Measurements from ENCODE around the gene ITGAV. TPM values are rescaled to one million over a fixed set of nuclear protein-coding genes. Genes with fewer than 3 reads are reported as not detected.

ITGAV gene
- total and polyA plus RNA-seq, 2 of the 4 experiments (the other 2 are of a cell fraction): 45.8 to 181 TPM

DNA sequence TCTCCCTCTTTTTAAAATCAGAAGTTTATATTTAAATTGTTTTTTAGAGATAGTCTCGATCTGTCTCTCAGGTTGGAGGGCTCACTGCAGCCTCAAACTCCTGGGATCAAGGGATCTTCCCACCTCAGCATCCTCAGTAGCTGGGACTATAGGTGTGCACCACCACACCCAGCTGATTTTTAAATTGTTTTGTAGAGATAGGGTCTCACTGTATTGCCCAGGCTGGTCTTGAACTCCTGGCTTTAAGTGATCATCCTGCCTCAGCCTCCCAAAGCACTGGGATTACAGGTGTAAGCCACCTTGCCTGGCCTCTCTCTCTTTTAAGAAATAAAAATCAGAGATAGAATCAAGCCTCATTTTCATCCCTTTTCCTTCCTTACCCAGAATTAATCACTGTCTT is 126.1 kb downstream of the ITGAV start:
- BruUV-seq (replicated peaks): no TSS peak

More for the DNA sequence above, 126.1 kb downstream of the ITGAV start:
- H3K9me3 ChIP-seq (ENCODE audit: control insufficient read depth, insufficient read depth, low read length): no peaks in the 10 kb centered on the region
- no CpG with 5 or more reads among the region's 1 CpG for WGBS, 2 experiments (ENCODE audit: extremely low coverage in 2 of 2, insufficient read length in 1 of 2)
- intact Hi-C loops (cut with micrococcal nuclease): no loop called here
- H3K79me1 ChIP-seq (ENCODE audit: low read depth in 1 of 2, low read length in 2 of 2): no peaks in the 10 kb centered on the region; a peak in 1 of 4 replicates
- no peak overlapping the region for H2BK15ac ChIP-seq (ENCODE audit: low read depth, low read length)
- no peak overlapping the region for H2BK120ac ChIP-seq (ENCODE audit: low read depth, low read length)
- no peak for TF ChIP-seq NFE2L2 (IDR thresholded peaks at IDR 0.05; ENCODE audit: low read depth, low read length)
- TF ChIP-seq RAD21 (IDR thresholded peaks at IDR 0.05; ENCODE audit: low read length): no peak
- TF ChIP-seq USF2 (IDR thresholded peaks at IDR 0.05; ENCODE audit: low read depth, low read length): no peak
- TF ChIP-seq SMC3 (IDR thresholded peaks at IDR 0.05; ENCODE audit: low read depth, low read length): no peak
- no peak for TF ChIP-seq RCOR1 (IDR thresholded peaks at IDR 0.05; ENCODE audit: insufficient replicate concordance, low read length)
- TF ChIP-seq CHD1 (IDR thresholded peaks at IDR 0.05; ENCODE audit: low read depth, low read length): no peak
- TF ChIP-seq, protein P1, sequence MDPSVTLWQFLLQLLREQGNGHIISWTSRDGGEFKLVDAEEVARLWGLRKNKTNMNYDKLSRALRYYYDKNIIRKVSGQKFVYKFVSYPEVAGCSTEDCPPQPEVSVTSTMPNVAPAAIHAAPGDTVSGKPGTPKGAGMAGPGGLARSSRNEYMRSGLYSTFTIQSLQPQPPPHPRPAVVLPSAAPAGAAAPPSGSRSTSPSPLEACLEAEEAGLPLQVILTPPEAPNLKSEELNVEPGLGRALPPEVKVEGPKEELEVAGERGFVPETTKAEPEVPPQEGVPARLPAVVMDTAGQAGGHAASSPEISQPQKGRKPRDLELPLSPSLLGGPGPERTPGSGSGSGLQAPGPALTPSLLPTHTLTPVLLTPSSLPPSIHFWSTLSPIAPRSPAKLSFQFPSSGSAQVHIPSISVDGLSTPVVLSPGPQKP (IDR thresholded peaks at IDR 0.05; ENCODE audit: borderline replicate concordance, low read depth, low read length): no peak
- TF ChIP-seq RFX5 (IDR thresholded peaks at IDR 0.05; ENCODE audit: low read depth, low read length): no peak
- no peak for TF ChIP-seq POLR2A (IDR thresholded peaks at IDR 0.05; ENCODE audit: low read depth, low read length)
- no peak for TF ChIP-seq CEBPB (IDR thresholded peaks at IDR 0.05; ENCODE audit: low read depth, low read length)
- no peak for TF ChIP-seq MXI1 (IDR thresholded peaks at IDR 0.05; ENCODE audit: borderline replicate concordance, low read depth, low read length)
- TF ChIP-seq BHLHE40 (IDR thresholded peaks at IDR 0.05; ENCODE audit: low read depth, low read length): no peak
- TF ChIP-seq MAFK (IDR thresholded peaks at IDR 0.05; ENCODE audit: low read depth, low read length): no peak
- TF ChIP-seq, protein P2, sequence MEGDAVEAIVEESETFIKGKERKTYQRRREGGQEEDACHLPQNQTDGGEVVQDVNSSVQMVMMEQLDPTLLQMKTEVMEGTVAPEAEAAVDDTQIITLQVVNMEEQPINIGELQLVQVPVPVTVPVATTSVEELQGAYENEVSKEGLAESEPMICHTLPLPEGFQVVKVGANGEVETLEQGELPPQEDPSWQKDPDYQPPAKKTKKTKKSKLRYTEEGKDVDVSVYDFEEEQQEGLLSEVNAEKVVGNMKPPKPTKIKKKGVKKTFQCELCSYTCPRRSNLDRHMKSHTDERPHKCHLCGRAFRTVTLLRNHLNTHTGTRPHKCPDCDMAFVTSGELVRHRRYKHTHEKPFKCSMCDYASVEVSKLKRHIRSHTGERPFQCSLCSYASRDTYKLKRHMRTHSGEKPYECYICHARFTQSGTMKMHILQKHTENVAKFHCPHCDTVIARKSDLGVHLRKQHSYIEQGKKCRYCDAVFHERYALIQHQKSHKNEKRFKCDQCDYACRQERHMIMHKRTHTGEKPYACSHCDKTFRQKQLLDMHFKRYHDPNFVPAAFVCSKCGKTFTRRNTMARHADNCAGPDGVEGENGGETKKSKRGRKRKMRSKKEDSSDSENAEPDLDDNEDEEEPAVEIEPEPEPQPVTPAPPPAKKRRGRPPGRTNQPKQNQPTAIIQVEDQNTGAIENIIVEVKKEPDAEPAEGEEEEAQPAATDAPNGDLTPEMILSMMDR (conservative IDR thresholded peaks at IDR 0.05; ENCODE audit: low read depth, low read length): no peak
- no peak for TF ChIP-seq FOS (IDR thresholded peaks at IDR 0.05; ENCODE audit: low read depth, low read length)
- no peak for TF ChIP-seq MAZ (IDR thresholded peaks at IDR 0.05; ENCODE audit: borderline replicate concordance, low read depth, low read length)
- no peak overlapping the region for H4K5ac ChIP-seq (ENCODE audit: low read depth, low read length)
- H3K23ac ChIP-seq (ENCODE audit: low read depth, low read length): no peak overlapping the region
- no peaks in the 10 kb centered on the region for H3K27me3 ChIP-seq (ENCODE audit: control insufficient read depth, insufficient read depth, low read length)
- no peak overlapping the region for H2AK9ac ChIP-seq (replicated peaks; ENCODE audit: low read depth, low read length, poor library complexity)
- H2BK20ac ChIP-seq (ENCODE audit: low read depth, low read length): no peak overlapping the region
- no peak overlapping the region for H3K27ac ChIP-seq (ENCODE audit: insufficient read depth, low read length)
- no peak overlapping the region for H3K9ac ChIP-seq (ENCODE audit: low read depth, low read length)
- dilution Hi-C loops (cut with HindIII; ENCODE audit: low sequenced_read_pairs, unreplicated experiment): no loop called here
- ChIA-PET CTCF (interaction anchor here (0.7 kb wide), 1 partner anchor 23 kb away, joined by 3 read pairs; no protein-coding TSS in a partner anchor), POLR2A (ENCODE audit: unreplicated experiment) (no interaction called here)
- no peaks in the 10 kb centered on the region; the same call in 1 of the 2 replicates for H3K9me1 ChIP-seq (ENCODE audit: insufficient read depth, low read length)
- DNase-seq: no peak
- no peaks in the 10 kb centered on the region for H4K20me1 ChIP-seq (ENCODE audit: insufficient read depth, low read length)
- H3K4ac ChIP-seq (ENCODE audit: low read depth, low read length): no peak overlapping the region
- H3K4me2 ChIP-seq (ENCODE audit: low read depth, low read length): no peak overlapping the region
- no peak overlapping the region for H4K91ac ChIP-seq (ENCODE audit: insufficient read depth, low read depth, low read length)
- no peak overlapping the region for H3K56ac ChIP-seq (ENCODE audit: extremely low read depth, insufficient read depth, low read length)
- H3K14ac ChIP-seq (replicated peaks; ENCODE audit: low read depth, low read length): no peak overlapping the region
- no peak overlapping the region for H2AFZ ChIP-seq (replicated peaks; ENCODE audit: low read length, poor library complexity)
- H2BK5ac ChIP-seq (ENCODE audit: low read depth, low read length, poor library complexity, severe bottlenecking): no peak overlapping the region
- H2AK5ac ChIP-seq (ENCODE audit: low read depth, low read length): no peak overlapping the region
- H3K4me1 ChIP-seq (ENCODE audit: control insufficient read depth, insufficient read depth, low read length): peaks cover 2% of the 10 kb centered on the region; the same call in 1 of the 2 replicates
- H3K18ac ChIP-seq (ENCODE audit: low read depth, low read length): no peak overlapping the region
- H4K8ac ChIP-seq (ENCODE audit: low read depth in 2 of 2, low read length in 2 of 2): no peak overlapping the region
- no peak for ATAC-seq (ENCODE audit: low read depth)
- H3K36me3 ChIP-seq (ENCODE audit: control insufficient read depth, insufficient read depth, low read length): no peaks in the 10 kb centered on the region
- in situ Hi-C loops (cut with MboI; ENCODE audit: low sequenced_read_pairs): no loop called here
- H3K4me3 ChIP-seq (ENCODE audit: insufficient read depth, low read depth, low read length): no peak overlapping the region
